ENCODE results near the gene OSBPL1A. TPM values are rescaled to one million over a fixed set of nuclear protein-coding genes. Genes with fewer than 3 reads are reported as not detected.

OSBPL1A gene
- polyA plus RNA-seq, 1 of the 3 experiments (the other 2 are of a cell fraction), result 21.3 TPM

DNA sequence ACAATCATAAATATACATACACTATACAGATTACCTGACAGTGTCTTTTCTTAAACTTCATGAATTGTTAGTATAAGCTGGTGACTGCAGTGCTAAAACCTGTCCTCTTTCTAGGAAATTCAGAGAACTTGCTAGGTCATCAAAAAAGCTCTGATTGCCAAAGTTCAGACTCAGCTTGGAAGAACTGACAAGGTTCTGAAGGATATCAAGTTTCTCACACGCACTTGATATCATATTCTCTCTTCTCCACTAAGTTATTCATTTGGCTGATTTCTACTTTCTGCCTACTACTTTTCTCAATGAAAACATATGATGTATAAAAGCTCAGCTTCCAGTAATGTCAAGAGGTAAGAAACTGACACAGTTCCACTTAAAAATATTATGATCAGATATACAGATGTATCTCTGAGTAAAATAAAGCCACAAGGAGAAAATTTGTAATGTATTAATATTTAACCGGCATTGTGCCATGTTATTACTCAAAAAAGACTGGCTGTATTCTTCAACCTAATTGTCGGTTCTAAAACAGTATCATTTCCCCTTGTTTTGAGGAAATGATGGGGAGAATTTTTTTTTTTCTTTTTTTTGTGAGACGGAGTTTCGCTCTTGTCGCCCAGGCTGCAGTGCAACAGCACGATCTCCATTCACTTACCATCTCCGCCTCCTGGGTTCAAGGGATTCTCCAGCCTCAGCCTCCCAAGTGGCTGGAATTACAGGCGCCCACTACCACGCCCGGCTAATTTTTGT lies 2.4 kb downstream of the OSBPL1A start:
- H3K9me2 ChIP-seq, result no peaks in the 10 kb centered on the region
- no peak overlapping the region for H3K4me3 ChIP-seq (ENCODE audit: low read depth in 2 of 2, low read length in 1 of 2)
- POLR2A ChIA-PET, result no interaction called here
- DNase-seq, result no peak
- CTCF ChIA-PET, result no interaction called here
- no peak for TF ChIP-seq RCOR1 (IDR thresholded peaks at IDR 0.05; ENCODE audit: low read length)
- TF ChIP-seq CHD2 (IDR thresholded peaks at IDR 0.05; ENCODE audit: low read length, partially characterized antibody), result no peak
- TF ChIP-seq NRF1 (IDR thresholded peaks at IDR 0.05; ENCODE audit: low read depth, low read length), result no peak
- no peak for TF ChIP-seq JUND (IDR thresholded peaks at IDR 0.05)
- TF ChIP-seq MXI1 (IDR thresholded peaks at IDR 0.05; ENCODE audit: low read depth, low read length), result no peak
- H3K79me2 ChIP-seq (ENCODE audit: insufficient read depth), result peaks cover 9% of the 10 kb centered on the region; the same call in 1 of the 2 replicates
- 92% methylated on average over 11 of the region's 11 CpGs for WGBS (ENCODE audit: low lambda C conversion rate)
- no peaks in the 10 kb centered on the region for H3K36me3 ChIP-seq (replicated peaks in 1 of 2; ENCODE audit: control insufficient read depth in 1 of 2, insufficient read depth in 2 of 2, low read length in 1 of 2)
- no peak overlapping the region for H3K9ac ChIP-seq
- no peaks in the 10 kb centered on the region for H3K27me3 ChIP-seq (ENCODE audit: insufficient read depth)
- no peaks in the 10 kb centered on the region for H4K20me1 ChIP-seq (ENCODE audit: insufficient read depth)
- H3K4me2 ChIP-seq, result no peak overlapping the region
- no peaks in the 10 kb centered on the region for H3K9me3 ChIP-seq
- peaks cover 15% of the 10 kb centered on the region for H3F3A ChIP-seq (replicated peaks; ENCODE audit: insufficient read depth)
- no peak overlapping the region for H3K27ac ChIP-seq (ENCODE audit: low read depth in 2 of 2, low read length in 1 of 2)
- peaks cover 3 to 7% of the 10 kb centered on the region in 2 experiments; a peak in 3 of 4 replicates for H3K4me1 ChIP-seq (ENCODE audit: control insufficient read depth in 1 of 2, insufficient read depth in 2 of 2, low read depth in 1 of 2, low read length in 1 of 2)
- H2AFZ ChIP-seq (ENCODE audit: low read depth), result no peak overlapping the region

DNA sequence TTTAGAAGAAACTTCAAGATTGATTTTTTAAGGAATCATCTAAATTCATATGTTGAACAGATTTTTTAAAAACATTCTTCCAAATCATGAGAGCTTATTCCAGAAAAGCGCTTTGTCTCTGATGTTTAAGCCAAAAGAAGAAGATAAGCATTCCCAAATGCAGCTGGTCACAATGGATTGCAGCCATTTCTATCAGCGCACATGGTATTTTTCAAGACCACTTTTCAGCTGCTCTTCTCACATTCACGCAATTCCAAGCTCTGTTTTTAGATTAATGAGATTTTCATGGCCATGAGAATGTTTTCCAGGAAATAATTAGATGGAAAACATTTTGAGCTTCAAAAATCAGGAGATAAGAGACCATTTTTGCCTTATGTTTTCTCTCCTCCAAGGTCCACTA lies 8.7 kb downstream of the OSBPL1A start:
- peaks cover 3% of the 10 kb centered on the region for H3F3A ChIP-seq (replicated peaks; ENCODE audit: insufficient read depth)
- no peak overlapping the region for H3K4me3 ChIP-seq (ENCODE audit: low read depth in 2 of 2, low read length in 1 of 2)
- 85% methylated on average over 3 of the region's 3 CpGs for WGBS (ENCODE audit: low lambda C conversion rate)
- H3K9ac ChIP-seq, result no peak overlapping the region
- no peaks in the 10 kb centered on the region for H3K27me3 ChIP-seq (ENCODE audit: insufficient read depth)
- DNase-seq, result peak; percentile 44
- TF ChIP-seq TAF1 (IDR thresholded peaks at IDR 0.05; ENCODE audit: borderline replicate concordance, low read depth, low read length), result no peak
- TF ChIP-seq GABPA (IDR thresholded peaks at IDR 0.05; ENCODE audit: low read depth), result no peak
- TF ChIP-seq MXI1 (IDR thresholded peaks at IDR 0.05; ENCODE audit: low read depth, low read length), result peak; percentile 39; the same call in 1 of the 2 replicates
- TF ChIP-seq, protein P1, sequence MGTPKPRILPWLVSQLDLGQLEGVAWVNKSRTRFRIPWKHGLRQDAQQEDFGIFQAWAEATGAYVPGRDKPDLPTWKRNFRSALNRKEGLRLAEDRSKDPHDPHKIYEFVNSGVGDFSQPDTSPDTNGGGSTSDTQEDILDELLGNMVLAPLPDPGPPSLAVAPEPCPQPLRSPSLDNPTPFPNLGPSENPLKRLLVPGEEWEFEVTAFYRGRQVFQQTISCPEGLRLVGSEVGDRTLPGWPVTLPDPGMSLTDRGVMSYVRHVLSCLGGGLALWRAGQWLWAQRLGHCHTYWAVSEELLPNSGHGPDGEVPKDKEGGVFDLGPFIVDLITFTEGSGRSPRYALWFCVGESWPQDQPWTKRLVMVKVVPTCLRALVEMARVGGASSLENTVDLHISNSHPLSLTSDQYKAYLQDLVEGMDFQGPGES (IDR thresholded peaks at IDR 0.05; ENCODE audit: low read depth, low read length), result no peak
- TF ChIP-seq GATA2 (CRISPR knock-in tag; IDR thresholded peaks at IDR 0.05), result peak; percentile 30; the same call in 1 of the 2 replicates
- peak in 1 of 2 experiments; percentile 36; a peak in 1 of 4 replicates for TF ChIP-seq EP300 (IDR thresholded peaks at IDR 0.05; ENCODE audit: borderline replicate concordance in 1 of 2, low read depth in 1 of 2, low read length in 1 of 2)
- TF ChIP-seq RCOR1 (IDR thresholded peaks at IDR 0.05; ENCODE audit: low read length), result peak; percentile 86
- TF ChIP-seq FOSL2 (IDR thresholded peaks at IDR 0.05; ENCODE audit: borderline replicate concordance, low read depth), result no peak
- peak; percentile 59 for TF ChIP-seq CHD2 (IDR thresholded peaks at IDR 0.05; ENCODE audit: low read length, partially characterized antibody)
- TF ChIP-seq, protein P2, sequence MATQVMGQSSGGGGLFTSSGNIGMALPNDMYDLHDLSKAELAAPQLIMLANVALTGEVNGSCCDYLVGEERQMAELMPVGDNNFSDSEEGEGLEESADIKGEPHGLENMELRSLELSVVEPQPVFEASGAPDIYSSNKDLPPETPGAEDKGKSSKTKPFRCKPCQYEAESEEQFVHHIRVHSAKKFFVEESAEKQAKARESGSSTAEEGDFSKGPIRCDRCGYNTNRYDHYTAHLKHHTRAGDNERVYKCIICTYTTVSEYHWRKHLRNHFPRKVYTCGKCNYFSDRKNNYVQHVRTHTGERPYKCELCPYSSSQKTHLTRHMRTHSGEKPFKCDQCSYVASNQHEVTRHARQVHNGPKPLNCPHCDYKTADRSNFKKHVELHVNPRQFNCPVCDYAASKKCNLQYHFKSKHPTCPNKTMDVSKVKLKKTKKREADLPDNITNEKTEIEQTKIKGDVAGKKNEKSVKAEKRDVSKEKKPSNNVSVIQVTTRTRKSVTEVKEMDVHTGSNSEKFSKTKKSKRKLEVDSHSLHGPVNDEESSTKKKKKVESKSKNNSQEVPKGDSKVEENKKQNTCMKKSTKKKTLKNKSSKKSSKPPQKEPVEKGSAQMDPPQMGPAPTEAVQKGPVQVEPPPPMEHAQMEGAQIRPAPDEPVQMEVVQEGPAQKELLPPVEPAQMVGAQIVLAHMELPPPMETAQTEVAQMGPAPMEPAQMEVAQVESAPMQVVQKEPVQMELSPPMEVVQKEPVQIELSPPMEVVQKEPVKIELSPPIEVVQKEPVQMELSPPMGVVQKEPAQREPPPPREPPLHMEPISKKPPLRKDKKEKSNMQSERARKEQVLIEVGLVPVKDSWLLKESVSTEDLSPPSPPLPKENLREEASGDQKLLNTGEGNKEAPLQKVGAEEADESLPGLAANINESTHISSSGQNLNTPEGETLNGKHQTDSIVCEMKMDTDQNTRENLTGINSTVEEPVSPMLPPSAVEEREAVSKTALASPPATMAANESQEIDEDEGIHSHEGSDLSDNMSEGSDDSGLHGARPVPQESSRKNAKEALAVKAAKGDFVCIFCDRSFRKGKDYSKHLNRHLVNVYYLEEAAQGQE (IDR thresholded peaks at IDR 0.05; ENCODE audit: low read depth, low read length), result no peak
- no peak overlapping the region for H3K4me2 ChIP-seq
- H3K9me2 ChIP-seq, result no peaks in the 10 kb centered on the region
- H4K20me1 ChIP-seq (ENCODE audit: insufficient read depth), result no peaks in the 10 kb centered on the region
- ChIA-PET POLR2A (interaction anchor here (1.1 to 1.2 kb wide), 2 partner anchors 9 to 37 kb away, joined by 4 to 5 read pairs; partner anchors contain the start of genes IMPACT and OSBPL1A), CTCF (interaction anchor here (1.3 kb wide), 1 partner anchor 29 kb away, joined by 8 read pairs; no protein-coding TSS in a partner anchor)
- H3K36me3 ChIP-seq (replicated peaks in 1 of 2; ENCODE audit: control insufficient read depth in 1 of 2, insufficient read depth in 2 of 2, low read length in 1 of 2), result no peaks in the 10 kb centered on the region
- H2AFZ ChIP-seq (ENCODE audit: low read depth), result no peak overlapping the region
- peak overlapping the region in 1 of 2 experiments; percentile 56; a peak in 2 of 4 replicates for H3K27ac ChIP-seq (ENCODE audit: low read depth in 2 of 2, low read length in 1 of 2)
- H3K9me3 ChIP-seq, result no peaks in the 10 kb centered on the region
- H3K79me2 ChIP-seq (ENCODE audit: insufficient read depth), result no peaks in the 10 kb centered on the region; the same call in 1 of the 2 replicates
- peaks cover 0 to 6% of the 10 kb centered on the region in 2 experiments; a peak in 2 of 4 replicates for H3K4me1 ChIP-seq (ENCODE audit: control insufficient read depth in 1 of 2, insufficient read depth in 2 of 2, low read depth in 1 of 2, low read length in 1 of 2)

Data from SK-N-SH (cell line).